Measurements from ENCODE around the gene HSPG2.
"Not testable (repeated sequence)": the region's sequence is repeated elsewhere in the genome, so short reads cannot be mapped to it uniquely, and the experiment has no call there.

DNA sequence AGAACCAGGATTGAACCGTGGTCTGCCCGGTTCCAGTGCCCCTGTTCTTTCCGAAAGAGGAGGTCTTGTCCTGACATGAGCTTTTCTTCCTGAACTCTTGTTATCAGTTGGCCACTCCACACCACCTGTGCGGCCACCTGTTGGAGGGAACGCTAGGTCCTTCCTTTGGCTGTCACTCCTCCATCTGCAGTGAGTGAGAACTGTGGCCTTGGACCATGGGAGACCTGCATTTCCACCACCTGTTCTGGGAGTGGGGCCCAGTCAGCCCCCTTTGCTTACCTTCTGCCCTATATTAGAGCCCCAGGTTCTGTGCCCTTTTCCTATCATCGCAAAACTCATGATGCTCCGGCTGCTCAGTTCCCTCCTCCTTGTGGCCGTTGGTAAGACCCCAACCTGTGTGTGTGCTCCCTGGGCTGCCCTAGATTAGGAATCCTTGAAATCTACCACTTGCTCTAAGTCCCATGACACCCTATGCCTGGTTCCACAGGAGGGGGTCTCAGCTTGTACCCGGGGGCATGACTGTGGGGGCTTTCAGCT, 39.7 kb upstream of the HSPG2 start, which contains the start of gene CELA3B:
- TF ChIP-seq, protein P1, sequence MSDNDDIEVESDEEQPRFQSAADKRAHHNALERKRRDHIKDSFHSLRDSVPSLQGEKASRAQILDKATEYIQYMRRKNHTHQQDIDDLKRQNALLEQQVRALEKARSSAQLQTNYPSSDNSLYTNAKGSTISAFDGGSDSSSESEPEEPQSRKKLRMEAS (IDR thresholded peaks at IDR 0.05), result not testable (repeated sequence)
- TF ChIP-seq CEBPB (IDR thresholded peaks at IDR 0.05); TAF1 (IDR thresholded peaks at IDR 0.05; ENCODE audit: low read depth); FOXM1 (IDR thresholded peaks at IDR 0.05; ENCODE audit: borderline replicate concordance, low read depth); EP300 (IDR thresholded peaks at IDR 0.05; ENCODE audit: borderline replicate concordance): not testable (repeated sequence)
